ENCODE measurements around the gene KSR1. TPM values are rescaled to one million over a fixed set of nuclear protein-coding genes. Genes with fewer than 3 reads are reported as not detected.

Gene KSR1
- total and polyA plus RNA-seq, 2 of the 4 experiments (the other 2 are of a cell fraction), result 12.5 to 21.9 TPM

- H3K4me2 ChIP-seq (ENCODE audit: low read depth, low read length), result no peak overlapping the region
- BruUV-seq (replicated peaks), result no TSS peak
- H2BK20ac ChIP-seq (ENCODE audit: low read depth, low read length), result no peak overlapping the region
- H3K23ac ChIP-seq (ENCODE audit: low read depth, low read length), result no peak overlapping the region
- no peak overlapping the region for H4K5ac ChIP-seq (ENCODE audit: low read depth, low read length)
- peak overlapping the region; percentile 77; the same call in 1 of the 2 replicates for H3K4ac ChIP-seq (ENCODE audit: low read depth, low read length)
- H2AK5ac ChIP-seq (ENCODE audit: low read depth, low read length), result peak overlapping the region; percentile 10; the same call in 1 of the 2 replicates
- dilution Hi-C loops (cut with HindIII; ENCODE audit: low sequenced_read_pairs, unreplicated experiment) (no loop called here), in situ Hi-C loops (cut with MboI; ENCODE audit: low sequenced_read_pairs) (loop anchor here (5.0 to 25.0 kb wide), 2 partner anchors 50 to 790 kb away; partner anchors contain the start of genes IFT20 and TNFAIP1), intact Hi-C loops (cut with micrococcal nuclease) (no loop called here)
- peaks cover 47 to 87% of the 10 kb centered on the region in 2 experiments for H3K79me1 ChIP-seq (ENCODE audit: low read depth in 1 of 2, low read length in 2 of 2)
- H3K27ac ChIP-seq (ENCODE audit: insufficient read depth, low read length), result no peak overlapping the region
- H3K18ac ChIP-seq (ENCODE audit: low read depth, low read length), result no peak overlapping the region
- H3K36me3 ChIP-seq (ENCODE audit: control insufficient read depth, insufficient read depth, low read length), result peaks cover 19% of the 10 kb centered on the region
- no peak overlapping the region for H3K4me3 ChIP-seq (ENCODE audit: insufficient read depth, low read depth, low read length)
- no peak overlapping the region for H3K56ac ChIP-seq (ENCODE audit: extremely low read depth, insufficient read depth, low read length)
- H2AK9ac ChIP-seq (replicated peaks; ENCODE audit: low read depth, low read length, poor library complexity), result no peak overlapping the region
- H2BK120ac ChIP-seq (ENCODE audit: low read depth, low read length), result 0 out of 2 replicates have a peak overlapping the region, but pooled peaks have one; percentile 49
- H3K9me1 ChIP-seq (ENCODE audit: insufficient read depth, low read length), result peaks cover 27% of the 10 kb centered on the region
- no peak for DNase-seq
- H2BK15ac ChIP-seq (ENCODE audit: low read depth, low read length), result peak overlapping the region; percentile 53; the same call in 1 of the 3 replicates
- no peak for ATAC-seq (ENCODE audit: low read depth)
- no peak overlapping the region for H3K14ac ChIP-seq (replicated peaks; ENCODE audit: low read depth, low read length)
- POLR2A ChIA-PET (ENCODE audit: unreplicated experiment), result no interaction called here
- TF ChIP-seq FOS (IDR thresholded peaks at IDR 0.05; ENCODE audit: low read depth, low read length) (no peak), ELK1 (IDR thresholded peaks at IDR 0.05; ENCODE audit: borderline replicate concordance, low read depth, low read length) (no peak), USF2 (IDR thresholded peaks at IDR 0.05; ENCODE audit: low read depth, low read length) (no peak), CTCF (conservative IDR thresholded peaks at IDR 0.05; ENCODE audit: low read depth, low read length) (no peak), RAD21 (IDR thresholded peaks at IDR 0.05; ENCODE audit: low read length) (no peak), RCOR1 (IDR thresholded peaks at IDR 0.05; ENCODE audit: insufficient replicate concordance, low read length) (no peak)
- H4K8ac ChIP-seq (ENCODE audit: low read depth in 2 of 2, low read length in 2 of 2), result no peak overlapping the region; a peak in 1 of 4 replicates
- H4K91ac ChIP-seq (ENCODE audit: insufficient read depth, low read depth, low read length), result no peak overlapping the region
- no peaks in the 10 kb centered on the region for H3K9me3 ChIP-seq (ENCODE audit: control insufficient read depth, insufficient read depth, low read length)
- no peak overlapping the region for H2BK5ac ChIP-seq (ENCODE audit: low read depth, low read length, poor library complexity, severe bottlenecking)
- H3K27me3 ChIP-seq (ENCODE audit: control insufficient read depth, insufficient read depth, low read length), result no peaks in the 10 kb centered on the region
- H3K4me1 ChIP-seq (ENCODE audit: control insufficient read depth, insufficient read depth, low read length), result peaks cover 35% of the 10 kb centered on the region
- WGBS, 2 experiments (ENCODE audit: extremely low coverage in 2 of 2, insufficient read length in 1 of 2), result no CpG with 5 or more reads among the region's 4 CpGs
- no peak overlapping the region for H2AFZ ChIP-seq (replicated peaks; ENCODE audit: low read length, poor library complexity)
- H4K20me1 ChIP-seq (ENCODE audit: insufficient read depth, low read length), result peaks cover 50% of the 10 kb centered on the region
- H3K9ac ChIP-seq (ENCODE audit: low read depth, low read length), result no peak overlapping the region
- CTCF ChIA-PET, result interaction anchor here (0.6 kb wide), 1 partner anchor 37 kb away, joined by 3 read pairs; no protein-coding TSS in a partner anchor
Observed at GRCh38 chr17:27547301-27547683, 91.0 kb downstream of the KSR1 start.
